Effector memory CD8-positive, alpha-beta T cell (primary cell): ENCODE measurements around the gene CALHM6.

Source experiments
- ATAC-seq: fragments of 150-1000 bp; cut with Tn5 transposase; replicated peaks from 2 replicates; pipeline ENCODE4 v1.10.0; 2021; ENCODE audit warnings: mild to moderate bottlenecking, moderate library complexity
- DNase-seq, 3 experiments: peaks; one replicate each; pipeline ENCODE4 v3.0.0; 2021
- H3K27ac Mint-ChIP-seq, 2 donors: one replicate each; pipeline ENCODE4 v1.8.0; 2022; ENCODE audit warnings: mild to moderate bottlenecking in 2 of 2, mixed read lengths in 2 of 2, moderate library complexity in 2 of 2
- H3K27me3 Mint-ChIP-seq, 2 donors: one replicate each; pipeline ENCODE4 v1.8.0; 2022; ENCODE audit warnings: mixed read lengths in 2 of 2
- H3K36me3 Mint-ChIP-seq: one replicate; pipeline ENCODE4 v1.8.0; 2022; ENCODE audit warnings: mild to moderate bottlenecking, moderate library complexity, mixed read lengths; ENCODE audit not compliant: insufficient read depth
- H3K4me1 Mint-ChIP-seq, 2 donors: one replicate each; pipeline ENCODE4 v1.8.0; 2022; ENCODE audit warnings: low read depth in 2 of 2, mixed read lengths in 2 of 2
- H3K4me3 Mint-ChIP-seq, 2 donors: one replicate each; pipeline ENCODE4 v1.8.0; 2022; ENCODE audit warnings: mild to moderate bottlenecking in 2 of 2, mixed read lengths in 2 of 2, moderate library complexity in 2 of 2
- H3K9me3 Mint-ChIP-seq, 2 donors: one replicate each; pipeline ENCODE4 v1.8.0; 2022; ENCODE audit warnings: mixed read lengths in 2 of 2

Gene CALHM6

DNA sequence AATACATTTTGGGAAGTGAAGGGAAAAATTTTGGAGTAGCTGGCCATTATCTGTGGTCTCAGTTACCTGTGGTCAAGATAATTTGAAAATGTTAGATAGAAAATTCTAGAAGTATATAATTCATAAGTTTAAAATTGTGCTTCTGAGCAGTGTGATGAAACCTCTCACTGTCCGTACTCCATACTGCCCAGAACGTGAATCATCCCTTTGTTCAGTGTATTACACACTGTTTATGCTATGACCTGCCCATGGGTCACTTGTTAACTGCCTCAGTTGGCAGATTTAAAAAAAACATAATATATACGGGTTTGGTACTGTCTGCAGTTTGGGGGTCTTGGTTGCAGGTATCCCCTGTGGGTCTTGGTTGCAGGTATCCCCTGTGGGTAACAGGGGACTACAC lies 46.1 kb downstream of the CALHM6 start:
- no peaks in the 10 kb centered on the region for H3K36me3 Mint-ChIP-seq

DNA sequence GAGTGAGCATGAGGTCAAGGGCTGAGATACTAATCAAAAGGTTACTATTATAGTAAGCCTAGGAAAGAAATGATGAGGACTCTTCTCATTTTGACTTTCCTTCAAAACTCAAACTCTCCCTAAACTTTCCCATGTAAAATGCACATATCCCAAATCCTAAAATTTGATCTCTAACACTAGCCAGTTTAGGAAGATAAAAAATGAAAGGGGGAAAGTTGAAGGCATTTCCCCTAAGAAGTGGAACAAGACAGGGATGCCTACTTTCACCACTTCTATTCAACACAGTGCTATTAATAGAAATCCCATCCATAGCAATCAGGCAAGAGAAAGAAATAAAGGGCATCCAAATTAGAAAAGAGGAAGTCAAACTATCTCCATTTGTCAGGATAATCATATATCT lies 47.4 kb downstream of the CALHM6 start:
- H3K36me3 Mint-ChIP-seq: no peaks in the 10 kb centered on the region
- no peaks in the 10 kb centered on the region for H3K9me3 Mint-ChIP-seq
- no peak for ATAC-seq

More for the DNA sequence above, 46.1 kb downstream of the CALHM6 start:
- no peak for ATAC-seq
- Mint-ChIP-seq H3K9me3 (no peaks in the 10 kb centered on the region), H3K27ac (no peak overlapping the region), H3K4me3 (no peak overlapping the region), H3K4me1 (peaks cover 0 to 2% of the 10 kb centered on the region in 2 donors), H3K27me3 (peaks cover 35 to 39% of the 10 kb centered on the region in 2 donors)
- DNase-seq: no peak

DNA sequence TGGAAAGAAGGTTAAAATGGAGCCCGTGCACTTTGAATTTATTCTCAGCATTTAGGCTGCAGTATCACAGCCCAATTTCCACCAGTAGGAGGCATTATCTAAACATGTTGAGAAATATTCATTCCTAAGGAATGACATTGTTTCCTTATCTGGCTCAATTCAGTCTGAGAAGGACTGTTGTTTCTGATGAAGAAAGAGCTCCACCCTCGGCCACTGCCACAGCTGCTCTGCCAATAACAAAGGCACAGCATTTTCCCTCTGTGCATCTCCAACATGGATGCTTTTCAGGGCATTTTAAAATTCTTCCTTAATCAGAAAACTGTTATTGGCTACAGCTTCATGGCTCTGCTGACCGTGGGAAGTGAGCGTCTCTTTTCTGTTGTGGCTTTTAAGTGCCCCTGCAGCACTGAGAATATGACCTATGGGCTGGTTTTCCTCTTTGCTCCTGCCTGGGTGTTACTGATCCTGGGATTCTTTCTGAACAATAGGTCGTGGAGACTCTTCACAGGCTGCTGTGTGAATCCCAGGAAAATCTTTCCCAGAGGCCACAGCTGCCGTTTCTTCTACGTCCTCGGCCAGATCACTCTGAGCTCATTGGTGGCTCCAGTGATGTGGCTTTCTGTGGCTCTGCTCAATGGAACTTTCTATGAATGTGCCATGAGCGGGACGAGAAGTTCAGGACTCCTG lies 50.4 kb downstream of the CALHM6 start, which contains the start of gene CALHM5:
Gene CALHM5 (plus strand): TSS at position 216 of the 687 bp plus-strand sequence. CDS start 58 bp downstream, at position 274.
- no peaks in the 10 kb centered on the region for H3K9me3 Mint-ChIP-seq
- no peak for DNase-seq

More for the DNA sequence above, 47.4 kb downstream of the CALHM6 start:
- Mint-ChIP-seq H3K4me1 (peaks cover 0 to 2% of the 10 kb centered on the region in 2 donors), H3K27me3 (peaks cover 23 to 26% of the 10 kb centered on the region in 2 donors), H3K4me3 (no peak overlapping the region), H3K27ac (no peak overlapping the region)
- no peak for DNase-seq

DNA sequence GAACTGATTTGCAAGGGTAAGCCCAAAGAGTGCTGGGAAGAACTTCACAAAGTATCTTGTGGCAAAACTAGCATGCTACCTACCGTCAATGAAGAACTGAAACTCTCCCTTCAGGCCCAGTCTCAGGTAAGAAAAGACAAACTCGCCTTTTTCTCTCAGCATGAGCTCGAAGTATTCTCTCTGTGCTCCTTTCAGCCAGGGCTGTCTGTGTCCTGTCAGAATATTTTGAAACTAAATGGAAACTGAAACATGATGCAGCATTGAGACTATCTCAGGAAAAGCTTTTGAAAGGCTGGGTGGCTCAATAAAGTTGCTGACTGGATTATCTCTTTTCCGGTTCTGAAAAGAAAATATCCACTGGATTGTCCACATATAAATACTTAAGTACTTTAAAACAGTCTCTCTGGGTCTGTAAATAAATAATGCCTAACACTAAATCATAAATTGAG lies 51.0 kb downstream of the CALHM6 start:
- H3K4me3 Mint-ChIP-seq: no peak overlapping the region
- ATAC-seq: no peak

More for the DNA sequence above, 50.4 kb downstream of the CALHM6 start, which contains the start of gene CALHM5:
- no peak for ATAC-seq
- no peak within 1 kb of the TSS for H3K4me3 Mint-ChIP-seq
- H3K27me3 Mint-ChIP-seq: peaks cover 0 to 5% of the 10 kb centered on the region in 2 donors
- peaks cover 0 to 4% of the 10 kb centered on the region in 2 donors for H3K4me1 Mint-ChIP-seq
- peaks cover 2% of the 10 kb centered on the region for H3K36me3 Mint-ChIP-seq
- no peak within 1 kb of the TSS for H3K27ac Mint-ChIP-seq

DNA sequence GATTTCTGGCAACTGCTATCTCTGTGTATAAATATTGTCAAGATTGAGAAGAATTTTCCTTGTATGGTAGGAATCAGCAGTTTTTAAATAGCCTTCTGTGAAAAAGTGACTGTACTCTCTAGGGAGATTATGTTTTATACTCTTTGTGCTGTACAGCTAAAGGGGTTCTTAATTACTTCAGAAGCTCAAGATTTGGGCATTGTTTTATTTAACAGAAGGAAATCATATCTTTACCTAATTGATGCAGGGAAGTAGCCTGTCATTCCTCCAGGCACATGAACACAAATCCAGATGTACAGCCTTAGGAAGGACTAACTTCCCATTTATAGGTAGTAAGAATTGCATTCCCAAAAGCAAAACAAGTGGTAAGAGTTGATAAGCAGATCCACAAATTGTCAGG lies 51.6 kb downstream of the CALHM6 start:
- peaks cover 0 to 4% of the 10 kb centered on the region in 2 donors for H3K4me1 Mint-ChIP-seq
- peaks cover 2% of the 10 kb centered on the region for H3K36me3 Mint-ChIP-seq
- no peak overlapping the region for H3K27ac Mint-ChIP-seq
- H3K4me3 Mint-ChIP-seq: no peak overlapping the region
- ATAC-seq: no peak
- H3K9me3 Mint-ChIP-seq: no peaks in the 10 kb centered on the region
- no peak for DNase-seq
- peaks cover 2 to 5% of the 10 kb centered on the region in 2 donors for H3K27me3 Mint-ChIP-seq

More for the DNA sequence above, 51.0 kb downstream of the CALHM6 start:
- Mint-ChIP-seq H3K27me3 (peaks cover 0 to 5% of the 10 kb centered on the region in 2 donors), H3K36me3 (peaks cover 2% of the 10 kb centered on the region), H3K4me1 (peaks cover 0 to 4% of the 10 kb centered on the region in 2 donors), H3K9me3 (no peaks in the 10 kb centered on the region), H3K27ac (no peak overlapping the region)
- no peak for DNase-seq
